Testis (tissue), 3 donors: Measurements from ENCODE around the gene WDR93. TPM values are rescaled to one million over a fixed set of nuclear protein-coding genes. Genes with fewer than 3 reads are reported as not detected.

Experiments
- DNase-seq: peaks from one replicate; pipeline ENCODE4 v3.0.0-alpha.2; 2019
- H3K27ac ChIP-seq, 2 donors: fragments of 200-600 bp; sonication (generic); one replicate each; pipeline ENCODE4 v1.5.1; 2019
- H3K27me3 ChIP-seq: fragments of 200-600 bp; sonication (generic); one replicate; pipeline ENCODE4 v1.5.1; 2019
- H3K36me3 ChIP-seq: fragments of 200-600 bp; sonication (generic); one replicate; pipeline ENCODE4 v1.5.1; 2017; ENCODE audit warnings: low read depth; ENCODE audit errors: missing control alignments
- H3K4me1 ChIP-seq: fragments of 200-600 bp; sonication (generic); one replicate; pipeline ENCODE4 v1.5.1; 2019
- H3K4me3 ChIP-seq, 2 donors: fragments of 200-600 bp; sonication (generic); one replicate each; pipeline ENCODE4 v1.5.1; 2017 to 2019
- H3K9me3 ChIP-seq: fragments of 200-600 bp; sonication (generic); one replicate; pipeline ENCODE4 v1.5.1; 2017
- CTCF ChIP-seq, 3 experiments: fragments of 450-650 bp in 2 of 3; fragments of 200-600 bp in 1 of 3; sonication (generic) in 1 of 3; IDR thresholded peaks; one replicate each; pipeline ENCODE4 v1.5.1; 2016 to 2019; ENCODE audit warnings: antibody characterized with exemption in 3 of 3, mild to moderate bottlenecking in 2 of 3, moderate library complexity in 1 of 3
- POLR2A ChIP-seq: fragments of 450-650 bp; IDR thresholded peaks from one replicate; pipeline ENCODE4 v1.6.1; 2017; ENCODE audit warnings: antibody characterized with exemption, mild to moderate bottlenecking, moderate library complexity
- WGBS, 2 donors: methylation state at CpG; one replicate each; pipeline ENCODE4 v1.1.5; 2018; 5-methylcytosine and 5-hydroxymethylcytosine counted together
- intact Hi-C: fragments of 100-400 bp; cut with DNase I; formaldehyde crosslinking; loops from one replicate; pipeline ENCODE4 v1.15.1; 2023; ENCODE audit warnings: low total_unique reads
- polyA plus RNA-seq: library from polyadenylated mRNA; stranded (reverse); fragments of 350-450 nt; fragmentation: Illumina TruSeq; extraction: RNeasy Lipid Tissue Mini Kit (QIAGEN cat#74804); gene quantifications from one replicate; pipeline ENCODE4 v1.2.3, GENCODE V29; 2014; ENCODE audit warnings: low read depth, low replicate concordance; ENCODE audit not compliant: insufficient read depth
- total RNA-seq, 2 donors: library from RNA; depleted of rRNA; stranded (reverse); fragments of >200 nt; gene quantifications; one replicate each; pipeline ENCODE4 v1.2.3, GENCODE V29; 2016

The WDR93 gene
- total and polyA plus RNA-seq, 3 donors from 2014 or later = 8.1 to 31.9 (median 12.3) TPM

DNA sequence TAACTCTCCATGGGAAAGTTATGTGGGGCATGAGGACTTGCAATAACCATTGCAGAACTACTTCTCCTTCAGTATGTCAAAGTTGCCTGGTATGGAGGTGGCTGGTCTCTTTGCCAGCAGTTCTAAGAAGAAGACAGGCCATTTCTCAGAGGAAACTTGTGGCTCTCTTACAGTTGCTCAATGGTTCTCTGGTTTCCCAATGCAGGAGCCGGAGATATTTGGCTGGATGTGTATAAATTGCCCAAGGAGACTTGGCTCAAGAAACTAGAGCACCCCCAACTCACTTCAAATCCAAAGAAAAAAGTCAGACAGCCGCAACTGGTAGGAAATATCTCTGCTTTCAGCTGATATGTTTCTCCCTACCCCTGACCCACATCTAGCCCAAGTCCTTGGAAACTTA lies 24.2 kb downstream of the WDR93 start:
- no peak for TF ChIP-seq POLR2A
- Histone ChIP-seq H3K27ac (no peak overlapping the region), H3K4me1 (no peaks in the 10 kb centered on the region), H3K36me3 (no peaks in the 10 kb centered on the region), H3K9me3 (no peaks in the 10 kb centered on the region), H3K27me3 (no peaks in the 10 kb centered on the region), H3K4me3 (no peak overlapping the region)
- intact Hi-C loops = no loop called here
- no peak for DNase-seq
- WGBS, 2 donors = 84 to 91% methylated on average over 2 of the region's 2 CpGs

DNA sequence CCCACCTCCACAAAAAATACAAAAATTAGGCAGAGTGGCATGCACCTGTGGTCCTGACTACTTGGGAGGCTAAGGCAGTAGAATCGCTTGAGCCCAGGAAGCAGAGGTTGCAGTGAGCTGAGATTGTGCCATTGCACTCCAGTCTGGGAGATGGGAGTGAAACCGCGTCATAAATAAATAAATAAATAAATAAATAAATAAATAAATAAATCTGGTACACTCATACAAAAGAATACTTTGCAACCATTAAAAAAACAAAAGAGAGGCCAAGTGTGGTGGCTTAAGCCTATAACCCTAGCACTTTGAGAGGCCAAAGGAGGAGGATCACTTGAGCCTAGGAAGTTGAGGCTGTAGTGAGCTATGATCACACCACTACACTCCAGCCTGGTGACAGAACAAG lies 32.4 kb downstream of the WDR93 start:
- 69 to 94% methylated on average over 3 of the region's 3 CpGs for WGBS, 2 donors

GRCh38 chr15:89724621-89725020 lies 34.0 kb downstream of the WDR93 start:
- no peak for DNase-seq
- TF ChIP-seq CTCF (IDR thresholded peaks at IDR 0.05) (no peak), POLR2A (no peak)
- Histone ChIP-seq H3K9me3 (no peaks in the 10 kb centered on the region), H3K27ac (no peak overlapping the region), H3K4me1 (no peaks in the 10 kb centered on the region), H3K27me3 (no peaks in the 10 kb centered on the region), H3K36me3 (no peaks in the 10 kb centered on the region), H3K4me3 (no peak overlapping the region)
- intact Hi-C loops = no loop called here
- WGBS, 2 donors = 100% methylated on average over 1 of the region's 1 CpG

More for the DNA sequence above, 32.4 kb downstream of the WDR93 start:
- DNase-seq = no peak
- H3K27ac ChIP-seq = no peak overlapping the region
- intact Hi-C loops = no loop called here
- TF ChIP-seq CTCF (IDR thresholded peaks at IDR 0.05) = no peak
- TF ChIP-seq POLR2A = no peak
- H3K4me3 ChIP-seq = no peak overlapping the region
- no peaks in the 10 kb centered on the region for H3K27me3 ChIP-seq
- no peaks in the 10 kb centered on the region for H3K4me1 ChIP-seq
- H3K9me3 ChIP-seq = no peaks in the 10 kb centered on the region
- H3K36me3 ChIP-seq = no peaks in the 10 kb centered on the region

DNA sequence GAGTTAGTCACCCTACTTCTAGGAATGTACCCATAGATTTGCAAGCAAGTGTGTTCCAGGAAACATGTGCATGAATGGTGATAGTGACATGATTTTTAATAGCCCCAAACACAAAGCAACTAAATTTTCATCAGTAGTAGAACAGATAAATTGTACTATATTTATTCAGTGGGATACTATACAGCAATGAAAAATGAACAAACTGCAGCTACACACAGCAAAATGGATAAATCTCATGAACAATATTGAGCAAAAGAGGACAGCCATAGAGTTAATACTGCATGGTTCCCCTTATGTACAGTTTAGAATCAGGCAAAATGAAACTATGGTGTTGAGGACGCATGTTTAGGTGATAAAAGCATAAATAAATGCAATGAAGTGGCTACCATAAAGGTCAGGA lies 34.5 kb downstream of the WDR93 start:
- no peaks in the 10 kb centered on the region for H3K36me3 ChIP-seq
- TF ChIP-seq CTCF (IDR thresholded peaks at IDR 0.05) = no peak
- no peak for TF ChIP-seq POLR2A
- 89 to 100% methylated on average over 1 of the region's 1 CpG for WGBS, 2 donors
- H3K9me3 ChIP-seq = no peaks in the 10 kb centered on the region
- no peaks in the 10 kb centered on the region for H3K4me1 ChIP-seq
- H3K27ac ChIP-seq = no peak overlapping the region
- no peak overlapping the region for H3K4me3 ChIP-seq
- DNase-seq = no peak
- H3K27me3 ChIP-seq = no peaks in the 10 kb centered on the region
- intact Hi-C loops = no loop called here

GRCh38 chr15:89728254-89728653 lies 37.6 kb downstream of the WDR93 start:
- H3K4me1 ChIP-seq = no peaks in the 10 kb centered on the region
- intact Hi-C loops = no loop called here
- H3K27ac ChIP-seq = no peak overlapping the region
- 29 to 32% methylated on average over 2 of the region's 2 CpGs for WGBS, 2 donors
- H3K4me3 ChIP-seq = no peak overlapping the region
- H3K36me3 ChIP-seq = no peaks in the 10 kb centered on the region
- no peaks in the 10 kb centered on the region for H3K27me3 ChIP-seq
- DNase-seq = no peak
- no peak for TF ChIP-seq POLR2A
- TF ChIP-seq CTCF (IDR thresholded peaks at IDR 0.05) = no peak
- no peaks in the 10 kb centered on the region for H3K9me3 ChIP-seq
